Mesendoderm (in vitro differentiated cells): ENCODE data around the gene CTXN1.
A peak's percentile ranks its signal among the peaks of the same experiment; 100 is the strongest.

ENCODE experiments used
- DNase-seq: peaks from one replicate; pipeline ENCODE4 v3.0.0; 2013
- H2AK5ac ChIP-seq: 2 replicates; pipeline ENCODE4 v1.6.1; 2013; ENCODE audit warnings: low read length, inconsistent platforms
- H2BK120ac ChIP-seq: 2 replicates; pipeline ENCODE4 v1.6.1; 2013; ENCODE audit warnings: low read depth, mild to moderate bottlenecking, low read length, moderate library complexity, mixed read lengths
- H2BK15ac ChIP-seq: replicated peaks from 2 replicates; pipeline ENCODE4 v1.6.1; 2013; ENCODE audit warnings: low read depth, mild to moderate bottlenecking, moderate library complexity
- H2BK5ac ChIP-seq: 2 replicates; pipeline ENCODE4 v1.6.1; 2013; ENCODE audit warnings: low read length, inconsistent platforms
- H3K18ac ChIP-seq: 2 replicates; pipeline ENCODE4 v1.6.1; 2013; ENCODE audit warnings: mild to moderate bottlenecking, low read length, mixed read lengths
- H3K23ac ChIP-seq: one replicate; pipeline ENCODE4 v1.6.1; 2013; ENCODE audit warnings: low read length
- H3K27ac ChIP-seq: 2 replicates; pipeline ENCODE4 v1.5.1; 2013; ENCODE audit warnings: low read depth, mild to moderate bottlenecking, inconsistent platforms, low read length, moderate library complexity
- H3K27me3 ChIP-seq: 2 replicates; pipeline ENCODE4 v1.6.1; 2013; ENCODE audit warnings: low read length, control low read depth, mild to moderate bottlenecking, inconsistent platforms; ENCODE audit not compliant: insufficient read depth, poor library complexity
- H3K36me3 ChIP-seq: 2 replicates; pipeline ENCODE4 v1.6.1; 2013; ENCODE audit warnings: low read length, inconsistent platforms; ENCODE audit not compliant: control insufficient read depth, insufficient read depth
- H3K4ac ChIP-seq: one replicate; pipeline ENCODE4 v1.6.1; 2013; ENCODE audit warnings: low read depth, mild to moderate bottlenecking, low read length, moderate library complexity
- H3K4me1 ChIP-seq: 2 replicates; pipeline ENCODE4 v1.6.1; 2013; ENCODE audit warnings: low read depth, low read length, inconsistent platforms; ENCODE audit not compliant: control insufficient read depth
- H3K4me2 ChIP-seq: 2 replicates; pipeline ENCODE4 v1.6.1; 2013; ENCODE audit warnings: low read length
- H3K4me3 ChIP-seq: 2 replicates; pipeline ENCODE4 v1.5.1; 2013; ENCODE audit warnings: mild to moderate bottlenecking, low read length
- H3K56ac ChIP-seq: one replicate; pipeline ENCODE4 v1.6.1; 2013; ENCODE audit warnings: low read length
- H3K79me1 ChIP-seq: 2 replicates; pipeline ENCODE4 v1.6.1; 2013; ENCODE audit warnings: low read length, inconsistent platforms
- H3K79me2 ChIP-seq: 2 replicates; pipeline ENCODE4 v1.6.1; 2013; ENCODE audit warnings: mild to moderate bottlenecking, low read length; ENCODE audit not compliant: control insufficient read depth, insufficient read depth
- H3K9ac ChIP-seq: 2 replicates; pipeline ENCODE4 v1.6.1; 2013; ENCODE audit warnings: low read length, inconsistent platforms
- H4K5ac ChIP-seq: one replicate; pipeline ENCODE4 v1.6.1; 2013; ENCODE audit warnings: low read length
- H4K8ac ChIP-seq: one replicate; pipeline ENCODE4 v1.6.1; 2013; ENCODE audit warnings: low read depth, mild to moderate bottlenecking, control low read depth, low read length, moderate library complexity
- WGBS: extraction: QIAGEN DNeasy Blood & Tissue Kit; methylation state at CpG from one replicate; pipeline ENCODE4 v1.1.7; 2013; ENCODE audit warnings: low lambda C conversion rate, missing lambda C conversion rate; ENCODE audit not compliant: insufficient coverage; ENCODE audit errors: extremely low coverage; 5-methylcytosine and 5-hydroxymethylcytosine counted together

CTXN1 gene

GRCh38 chr19:7925171-7925851 lies 624 bp downstream of the CTXN1 start:
- Histone ChIP-seq H3K36me3 (no peaks in the 10 kb centered on the region), H3K4me2 (peak overlapping the region; percentile 56), H3K79me1 (no peaks in the 10 kb centered on the region), H3K4me3 (peak overlapping the region; percentile 26), H2BK120ac (no peak overlapping the region), H3K4ac (peak overlapping the region; percentile 49), H3K23ac (no peak overlapping the region), H3K18ac (peak overlapping the region; percentile 51), H3K4me1 (no peaks in the 10 kb centered on the region), H3K27me3 (no peaks in the 10 kb centered on the region), H3K56ac (peak overlapping the region; percentile 82), H2BK15ac (no peak overlapping the region), H2AK5ac (no peak overlapping the region), H4K8ac (no peak overlapping the region), H2BK5ac (no peak overlapping the region), H3K79me2 (no peaks in the 10 kb centered on the region), H3K9ac (peak overlapping the region; percentile 78), H4K5ac (no peak overlapping the region), H3K27ac (no peak overlapping the region)
- WGBS: no CpG with 5 or more reads among the region's 98 CpGs
- DNase-seq: peak; percentile 91

DNA sequence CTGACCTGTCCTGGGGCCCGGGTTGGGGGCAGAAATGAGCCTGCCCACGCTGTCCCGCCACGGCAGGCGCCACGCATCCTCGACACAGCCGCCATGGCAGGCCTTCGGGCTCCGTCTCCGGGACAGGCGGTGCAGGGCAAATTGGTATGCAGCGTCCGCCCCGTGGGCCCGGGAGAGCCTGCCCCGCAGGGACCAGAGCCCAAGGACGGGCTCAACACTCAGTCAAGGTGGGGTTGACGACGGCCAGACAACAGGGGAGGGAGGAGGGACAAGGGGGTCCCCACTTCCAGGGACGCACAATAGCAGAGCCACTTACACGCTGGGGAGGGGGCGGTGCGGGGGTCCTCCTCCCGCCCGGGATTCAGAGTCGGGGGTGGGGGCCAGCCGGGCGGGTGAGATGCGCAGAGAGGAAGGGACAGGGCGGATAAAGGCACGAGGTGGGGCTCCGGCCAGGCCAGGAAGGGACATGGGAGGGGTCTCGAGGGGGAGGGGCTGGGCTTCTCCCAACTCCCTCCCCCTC lies 1.2 kb downstream of the CTXN1 start:
- no peak overlapping the region for H3K27ac ChIP-seq
- no peak overlapping the region for H2AK5ac ChIP-seq
- no peak for DNase-seq
- H3K4me1 ChIP-seq: peaks cover 2% of the 10 kb centered on the region
- no peak overlapping the region for H3K4me2 ChIP-seq
- peak overlapping the region; percentile 6 for H3K56ac ChIP-seq
- H2BK5ac ChIP-seq: no peak overlapping the region
- no peak overlapping the region for H2BK120ac ChIP-seq
- H3K4me3 ChIP-seq: no peak overlapping the region
- WGBS: no CpG with 5 or more reads among the region's 34 CpGs
- no peak overlapping the region for H3K23ac ChIP-seq
- no peak overlapping the region for H4K8ac ChIP-seq
- no peak overlapping the region for H2BK15ac ChIP-seq
- H3K18ac ChIP-seq: no peak overlapping the region
- H3K27me3 ChIP-seq: no peaks in the 10 kb centered on the region
- H3K9ac ChIP-seq: peak overlapping the region; percentile 7
- no peaks in the 10 kb centered on the region for H3K79me1 ChIP-seq
- peak overlapping the region; percentile 1 for H3K4ac ChIP-seq
- no peak overlapping the region for H4K5ac ChIP-seq
- H3K36me3 ChIP-seq: no peaks in the 10 kb centered on the region
- H3K79me2 ChIP-seq: no peaks in the 10 kb centered on the region

DNA sequence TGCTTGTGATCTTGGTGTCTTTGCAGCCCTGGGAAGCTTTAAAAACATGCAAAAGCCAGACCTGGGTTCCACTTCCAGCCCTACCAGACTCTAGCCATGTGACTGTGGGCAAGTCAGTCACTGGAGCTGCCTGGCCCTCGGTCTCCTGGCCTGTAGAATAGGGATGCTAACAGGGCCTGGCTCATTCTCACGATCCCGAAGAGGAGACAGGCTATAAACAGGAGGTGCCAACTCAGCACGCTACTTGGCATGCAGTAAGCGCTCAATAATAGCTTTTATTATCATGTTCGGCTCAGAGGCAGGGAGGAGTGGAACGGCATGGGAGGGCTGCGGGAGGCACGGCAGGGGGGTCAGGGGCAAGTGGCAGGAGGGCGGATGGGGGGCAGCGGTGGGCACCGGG lies 1.7 kb downstream of the CTXN1 start:
- H3K4me1 ChIP-seq: peaks cover 2% of the 10 kb centered on the region
- no peak for DNase-seq
- H2BK5ac ChIP-seq: no peak overlapping the region
- WGBS: no CpG with 5 or more reads among the region's 12 CpGs
- no peak overlapping the region for H2AK5ac ChIP-seq
- H3K4me3 ChIP-seq: no peak overlapping the region
- H3K18ac ChIP-seq: no peak overlapping the region
- no peak overlapping the region for H3K27ac ChIP-seq
- no peak overlapping the region for H3K9ac ChIP-seq
- H3K79me1 ChIP-seq: no peaks in the 10 kb centered on the region
- H3K56ac ChIP-seq: no peak overlapping the region
- H3K27me3 ChIP-seq: no peaks in the 10 kb centered on the region
- H3K79me2 ChIP-seq: no peaks in the 10 kb centered on the region
- no peak overlapping the region for H2BK120ac ChIP-seq
- no peak overlapping the region for H3K23ac ChIP-seq
- H2BK15ac ChIP-seq: no peak overlapping the region
- no peak overlapping the region for H3K4me2 ChIP-seq
- H4K5ac ChIP-seq: no peak overlapping the region
- no peaks in the 10 kb centered on the region for H3K36me3 ChIP-seq
- no peak overlapping the region for H3K4ac ChIP-seq
- no peak overlapping the region for H4K8ac ChIP-seq

DNA sequence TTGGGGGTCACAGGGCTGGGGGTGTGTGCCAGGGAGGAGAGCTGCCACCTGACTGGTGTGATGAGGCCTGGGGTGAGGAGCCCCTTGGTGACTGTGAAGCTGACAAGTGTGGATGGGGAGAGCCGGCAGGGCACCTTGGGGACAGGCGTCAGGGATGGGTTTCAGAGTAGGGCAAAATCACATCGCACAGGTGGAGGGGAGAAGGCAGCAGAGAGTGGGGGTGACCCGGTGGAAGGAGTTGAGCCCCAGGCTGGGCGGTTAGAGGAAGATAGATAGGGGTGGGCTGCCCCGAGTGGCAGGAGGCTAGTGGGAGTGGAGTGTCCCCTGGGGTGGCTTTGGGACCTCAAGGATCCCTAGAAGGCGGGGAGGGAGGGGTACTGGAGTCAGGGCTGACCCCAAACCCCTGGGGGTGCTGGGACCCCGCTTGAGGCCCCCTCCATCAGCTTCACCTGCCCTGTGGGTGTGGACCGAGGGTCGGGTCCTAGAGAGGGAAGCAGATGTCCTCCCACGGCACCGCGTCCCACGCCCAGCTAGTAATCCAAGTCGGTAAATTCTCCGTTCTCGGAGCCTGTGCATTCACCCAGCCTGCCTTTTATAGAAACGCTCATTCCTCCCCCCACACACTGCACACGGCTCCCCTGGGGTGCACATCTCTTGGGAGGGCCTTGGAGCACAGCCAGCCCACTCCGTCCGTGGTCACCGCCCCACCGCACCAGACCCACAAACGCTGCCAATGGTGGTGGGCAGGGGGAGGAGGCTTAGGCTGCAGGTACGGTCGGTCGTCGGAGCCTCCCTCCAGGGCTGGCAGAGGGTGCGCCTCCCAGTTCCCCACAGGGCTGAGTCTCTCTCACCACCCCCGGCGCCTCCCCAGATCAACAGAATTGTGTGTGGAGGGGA lies 2.4 kb downstream of the CTXN1 start:
- DNase-seq: no peak
- H3K79me1 ChIP-seq: no peaks in the 10 kb centered on the region
- H3K4me3 ChIP-seq: no peak overlapping the region
- H2BK5ac ChIP-seq: no peak overlapping the region
- H3K79me2 ChIP-seq: no peaks in the 10 kb centered on the region
- no peak overlapping the region for H4K5ac ChIP-seq
- H3K27me3 ChIP-seq: no peaks in the 10 kb centered on the region
- WGBS: no CpG with 5 or more reads among the region's 31 CpGs
- H4K8ac ChIP-seq: no peak overlapping the region
- no peak overlapping the region for H2AK5ac ChIP-seq
- no peak overlapping the region for H3K23ac ChIP-seq
- peaks cover 2% of the 10 kb centered on the region for H3K4me1 ChIP-seq
- H3K4me2 ChIP-seq: no peak overlapping the region
- H3K36me3 ChIP-seq: no peaks in the 10 kb centered on the region
- no peak overlapping the region for H2BK15ac ChIP-seq
- no peak overlapping the region for H2BK120ac ChIP-seq
- H3K4ac ChIP-seq: no peak overlapping the region
- no peak overlapping the region for H3K56ac ChIP-seq
- H3K9ac ChIP-seq: no peak overlapping the region
- no peak overlapping the region for H3K18ac ChIP-seq
- no peak overlapping the region for H3K27ac ChIP-seq

GRCh38 chr19:7922836-7923195 lies 3.1 kb downstream of the CTXN1 start:
- peaks cover 2% of the 10 kb centered on the region for H3K4me1 ChIP-seq
- no peak overlapping the region for H3K9ac ChIP-seq
- H3K23ac ChIP-seq: no peak overlapping the region
- no peak overlapping the region for H3K4me2 ChIP-seq
- no peak overlapping the region for H3K4ac ChIP-seq
- no peak overlapping the region for H3K4me3 ChIP-seq
- H2AK5ac ChIP-seq: no peak overlapping the region
- H2BK120ac ChIP-seq: no peak overlapping the region
- H3K27me3 ChIP-seq: no peaks in the 10 kb centered on the region
- H4K5ac ChIP-seq: no peak overlapping the region
- WGBS: no CpG with 5 or more reads among the region's 8 CpGs
- H3K36me3 ChIP-seq: no peaks in the 10 kb centered on the region
- H2BK5ac ChIP-seq: no peak overlapping the region
- H3K18ac ChIP-seq: no peak overlapping the region
- H2BK15ac ChIP-seq: no peak overlapping the region
- no peak overlapping the region for H3K27ac ChIP-seq
- DNase-seq: no peak
- no peaks in the 10 kb centered on the region for H3K79me1 ChIP-seq
- no peaks in the 10 kb centered on the region for H3K79me2 ChIP-seq
- no peak overlapping the region for H3K56ac ChIP-seq
- H4K8ac ChIP-seq: no peak overlapping the region
